Measurements from ENCODE around the gene ITGB4.

The ITGB4 gene

DNA sequence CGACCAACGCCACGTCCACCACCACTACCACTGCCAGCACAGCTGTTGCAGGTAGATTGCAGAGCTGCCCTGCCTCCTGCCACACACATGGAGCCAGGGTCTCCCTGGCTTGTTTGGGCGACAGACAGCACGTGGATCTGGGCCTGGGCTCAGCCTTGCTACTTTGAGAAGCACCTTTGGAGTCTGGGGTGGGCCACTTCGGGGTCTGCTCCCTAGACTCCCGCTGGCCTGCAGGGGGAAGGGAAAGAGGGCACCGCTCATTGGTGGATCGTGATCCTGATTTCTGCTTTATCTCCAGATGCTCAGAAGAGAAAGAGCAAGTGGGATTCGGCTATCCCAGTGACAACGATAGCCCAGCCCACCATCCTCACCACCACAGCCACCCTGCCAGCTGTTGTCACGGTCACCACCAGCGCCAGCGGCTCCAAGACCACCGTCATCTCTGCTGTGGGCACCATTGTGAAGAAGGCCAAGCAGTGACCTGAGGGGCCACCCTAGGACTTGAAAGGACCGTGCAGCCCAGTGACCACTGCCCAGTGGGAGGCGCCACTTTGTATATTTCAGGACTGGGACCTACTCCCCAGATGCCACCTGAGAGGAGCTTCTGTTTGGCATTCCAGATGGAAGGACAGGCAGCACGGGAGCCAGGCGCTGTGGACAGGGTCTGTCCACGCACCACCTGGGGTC, 15.1 kb upstream of the ITGB4 start:
- Mint-ChIP-seq H3K27ac (no peak overlapping the region), H3K4me1 (no peaks in the 10 kb centered on the region), H3K36me3 (peaks cover 29% of the 10 kb centered on the region), H3K27me3 (no peaks in the 10 kb centered on the region), H3K9me3 (no peaks in the 10 kb centered on the region), H3K4me3 (no peak overlapping the region)
- DNase-seq (ENCODE audit: low spot score in 2 of 2) (no peak), ATAC-seq (ENCODE audit: low read depth) (no peak)

- Mint-ChIP-seq H3K4me1 (no peaks in the 10 kb centered on the region), H3K36me3 (peaks cover 24% of the 10 kb centered on the region), H3K4me3 (no peak overlapping the region), H3K27me3 (no peaks in the 10 kb centered on the region), H3K9me3 (no peaks in the 10 kb centered on the region), H3K27ac (no peak overlapping the region)
- ATAC-seq (ENCODE audit: low read depth) (no peak), DNase-seq (ENCODE audit: low spot score in 2 of 2) (no peak)
Observed at GRCh38 chr17:75707079-75707571, 14.1 kb upstream of the ITGB4 start.

DNA sequence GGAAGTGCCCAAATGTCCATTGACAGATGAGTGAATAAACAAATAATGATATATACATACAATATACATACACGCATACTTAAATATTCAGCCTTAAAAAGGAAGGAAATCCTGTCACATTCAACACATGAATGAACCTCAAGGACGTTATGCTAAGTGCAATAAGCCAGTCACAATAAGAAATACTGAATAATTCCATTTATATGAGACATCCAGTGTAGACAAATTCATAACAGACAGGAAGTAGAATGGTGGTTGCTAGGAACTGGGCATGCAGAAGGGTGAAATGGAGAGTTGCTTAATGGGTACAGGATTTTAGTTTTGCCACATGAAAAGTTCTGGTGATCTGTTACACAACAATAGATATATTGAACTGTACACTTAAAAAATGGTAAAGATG, 8.8 kb upstream of the ITGB4 start:
- Mint-ChIP-seq H3K27me3 (peaks cover 2% of the 10 kb centered on the region), H3K9me3 (no peaks in the 10 kb centered on the region), H3K36me3 (no peaks in the 10 kb centered on the region), H3K4me1 (no peaks in the 10 kb centered on the region), H3K4me3 (no peak overlapping the region), H3K27ac (no peak overlapping the region)
- DNase-seq (ENCODE audit: low spot score in 2 of 2) = no peak
- ATAC-seq (ENCODE audit: low read depth) = no peak

- Mint-ChIP-seq H3K4me1 (peaks cover 4% of the 10 kb centered on the region), H3K9me3 (no peaks in the 10 kb centered on the region), H3K27me3 (peaks cover 5% of the 10 kb centered on the region), H3K27ac (no peak overlapping the region), H3K4me3 (peak overlapping the region; percentile 89), H3K36me3 (no peaks in the 10 kb centered on the region)
- DNase-seq (ENCODE audit: low spot score in 2 of 2) = no peak
- ATAC-seq (ENCODE audit: low read depth) = no peak
Observed at GRCh38 chr17:75719732-75720131, 1.5 kb upstream of the ITGB4 start.

DNA sequence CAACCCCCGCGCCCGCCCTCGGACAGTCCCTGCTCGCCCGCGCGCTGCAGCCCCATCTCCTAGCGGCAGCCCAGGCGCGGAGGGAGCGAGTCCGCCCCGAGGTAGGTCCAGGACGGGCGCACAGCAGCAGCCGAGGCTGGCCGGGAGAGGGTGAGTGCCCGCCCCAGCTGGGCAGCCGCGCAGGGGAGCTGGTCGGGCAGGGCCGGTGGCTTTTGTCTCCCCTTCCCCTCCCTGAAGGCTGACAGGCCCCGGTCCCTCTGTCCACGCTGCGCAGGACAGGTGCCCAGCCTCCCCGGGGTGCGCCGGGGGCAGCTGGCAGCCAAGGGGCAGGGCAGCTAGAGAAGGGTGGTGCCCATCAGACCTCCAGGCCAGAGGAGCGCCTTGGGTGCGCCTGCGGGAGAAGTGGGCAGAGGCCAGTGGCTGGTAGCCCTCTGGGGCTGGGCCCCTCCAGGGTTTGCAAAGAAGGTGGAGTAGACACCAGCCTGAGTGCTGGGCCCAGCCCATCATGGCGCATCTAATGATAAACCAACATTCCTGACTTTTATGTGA, 278 bp downstream of the ITGB4 start:
- H3K27me3 Mint-ChIP-seq = peaks cover 2% of the 10 kb centered on the region
- ATAC-seq (ENCODE audit: low read depth) (no peak), DNase-seq (ENCODE audit: low spot score in 2 of 2) (no peak)
- no peak overlapping the region for H3K27ac Mint-ChIP-seq
- H3K4me3 Mint-ChIP-seq = peak overlapping the region; percentile 63
- no peaks in the 10 kb centered on the region for H3K9me3 Mint-ChIP-seq
- peaks cover 4% of the 10 kb centered on the region for H3K4me1 Mint-ChIP-seq
- no peaks in the 10 kb centered on the region for H3K36me3 Mint-ChIP-seq

- H3K27ac Mint-ChIP-seq = no peak overlapping the region
- H3K4me1 Mint-ChIP-seq = peaks cover 4% of the 10 kb centered on the region
- ATAC-seq (ENCODE audit: low read depth) (no peak), DNase-seq (ENCODE audit: low spot score in 2 of 2) (no peak)
- no peaks in the 10 kb centered on the region for H3K9me3 Mint-ChIP-seq
- H3K27me3 Mint-ChIP-seq = peaks cover 2% of the 10 kb centered on the region
- H3K36me3 Mint-ChIP-seq = no peaks in the 10 kb centered on the region
- H3K4me3 Mint-ChIP-seq = peak overlapping the region; percentile 63
Observed at GRCh38 chr17:75722076-75722475, 817 bp downstream of the ITGB4 start.

GRCh38 chr17:75722542-75723095, 1.4 kb downstream of the ITGB4 start:
- DNase-seq (ENCODE audit: low spot score in 2 of 2) (no peak), ATAC-seq (ENCODE audit: low read depth) (no peak)
- peaks cover 4% of the 10 kb centered on the region for H3K4me1 Mint-ChIP-seq
- no peaks in the 10 kb centered on the region for H3K36me3 Mint-ChIP-seq
- H3K27ac Mint-ChIP-seq = no peak overlapping the region
- H3K4me3 Mint-ChIP-seq = no peak overlapping the region
- H3K27me3 Mint-ChIP-seq = peaks cover 2% of the 10 kb centered on the region
- no peaks in the 10 kb centered on the region for H3K9me3 Mint-ChIP-seq

GRCh38 chr17:75723171-75723930, 2.1 kb downstream of the ITGB4 start:
- ATAC-seq (ENCODE audit: low read depth) (no peak), DNase-seq (ENCODE audit: low spot score in 2 of 2) (no peak)
- Mint-ChIP-seq H3K36me3 (no peaks in the 10 kb centered on the region), H3K4me3 (no peak overlapping the region), H3K27ac (no peak overlapping the region), H3K27me3 (peaks cover 2% of the 10 kb centered on the region), H3K4me1 (peaks cover 4% of the 10 kb centered on the region), H3K9me3 (no peaks in the 10 kb centered on the region)

- Mint-ChIP-seq H3K4me1 (peaks cover 4% of the 10 kb centered on the region), H3K36me3 (no peaks in the 10 kb centered on the region), H3K9me3 (no peaks in the 10 kb centered on the region), H3K4me3 (no peak overlapping the region), H3K27me3 (peaks cover 2% of the 10 kb centered on the region), H3K27ac (no peak overlapping the region)
- DNase-seq (ENCODE audit: low spot score in 2 of 2) (no peak), ATAC-seq (ENCODE audit: low read depth) (no peak)
Observed at GRCh38 chr17:75724016-75725003, 3.1 kb downstream of the ITGB4 start.

DNA sequence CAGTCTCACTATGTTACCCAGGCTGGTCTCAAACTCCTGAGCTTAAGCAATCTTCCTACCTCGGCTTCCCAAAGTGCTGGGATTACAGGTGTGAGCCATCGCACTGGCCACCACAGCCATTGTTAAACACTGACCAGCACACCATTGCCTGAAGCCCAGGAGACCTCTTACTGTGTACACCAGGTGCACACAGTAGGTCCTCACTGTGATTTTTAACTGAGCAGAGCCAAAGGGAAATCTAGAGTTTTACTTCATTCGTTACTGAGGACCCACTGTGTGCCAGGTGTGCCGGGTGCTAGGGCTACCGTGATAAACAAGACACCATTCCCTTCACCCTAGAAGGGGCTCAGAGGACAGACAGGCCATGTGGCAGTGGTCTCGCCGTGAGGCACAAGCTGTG, 4.2 kb downstream of the ITGB4 start:
- ATAC-seq (ENCODE audit: low read depth) (no peak), DNase-seq (ENCODE audit: low spot score in 2 of 2) (no peak)
- no peak overlapping the region for H3K27ac Mint-ChIP-seq
- H3K9me3 Mint-ChIP-seq = no peaks in the 10 kb centered on the region
- no peak overlapping the region for H3K4me3 Mint-ChIP-seq
- no peaks in the 10 kb centered on the region for H3K36me3 Mint-ChIP-seq
- H3K27me3 Mint-ChIP-seq = peaks cover 2% of the 10 kb centered on the region
- H3K4me1 Mint-ChIP-seq = peaks cover 3% of the 10 kb centered on the region

DNA sequence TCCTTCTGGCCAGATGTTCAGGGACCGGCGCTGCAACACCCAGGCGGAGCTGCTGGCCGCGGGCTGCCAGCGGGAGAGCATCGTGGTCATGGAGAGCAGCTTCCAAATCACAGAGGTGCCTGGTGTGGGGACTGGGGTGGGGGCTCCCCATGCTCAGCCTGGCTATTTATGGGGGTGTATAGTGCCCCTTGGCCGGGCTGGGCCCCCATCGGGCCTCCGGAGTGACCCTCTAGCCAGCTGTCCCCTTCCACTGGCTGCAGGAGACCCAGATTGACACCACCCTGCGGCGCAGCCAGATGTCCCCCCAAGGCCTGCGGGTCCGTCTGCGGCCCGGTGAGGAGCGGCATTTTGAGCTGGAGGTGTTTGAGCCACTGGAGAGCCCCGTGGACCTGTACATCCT, 6.1 kb downstream of the ITGB4 start:
- no peak overlapping the region for H3K4me3 Mint-ChIP-seq
- no peak for ATAC-seq (ENCODE audit: low read depth)
- no peaks in the 10 kb centered on the region for H3K27me3 Mint-ChIP-seq
- no peaks in the 10 kb centered on the region for H3K9me3 Mint-ChIP-seq
- no peaks in the 10 kb centered on the region for H3K4me1 Mint-ChIP-seq
- no peak for DNase-seq (ENCODE audit: low spot score in 2 of 2)
- no peaks in the 10 kb centered on the region for H3K36me3 Mint-ChIP-seq
- no peak overlapping the region for H3K27ac Mint-ChIP-seq

GRCh38 chr17:75729351-75729750, 8.1 kb downstream of the ITGB4 start:
- Mint-ChIP-seq H3K27me3 (no peaks in the 10 kb centered on the region), H3K27ac (no peak overlapping the region), H3K36me3 (no peaks in the 10 kb centered on the region), H3K4me1 (peaks cover 1% of the 10 kb centered on the region), H3K9me3 (no peaks in the 10 kb centered on the region), H3K4me3 (no peak overlapping the region)
- no peak for DNase-seq (ENCODE audit: low spot score in 2 of 2)
- ATAC-seq (ENCODE audit: low read depth) = no peak

GRCh38 chr17:75730065-75730464, 8.8 kb downstream of the ITGB4 start:
- DNase-seq (ENCODE audit: low spot score in 2 of 2) (no peak), ATAC-seq (ENCODE audit: low read depth) (no peak)
- H3K4me3 Mint-ChIP-seq = no peak overlapping the region
- no peaks in the 10 kb centered on the region for H3K9me3 Mint-ChIP-seq
- no peaks in the 10 kb centered on the region for H3K36me3 Mint-ChIP-seq
- peaks cover 5% of the 10 kb centered on the region for H3K4me1 Mint-ChIP-seq
- H3K27me3 Mint-ChIP-seq = no peaks in the 10 kb centered on the region
- no peak overlapping the region for H3K27ac Mint-ChIP-seq
